Right lobe of liver (tissue), 6 donors: Measurements from ENCODE around the gene SUGCT. TPM values are rescaled to one million over a fixed set of nuclear protein-coding genes. Genes with fewer than 3 reads are reported as not detected.

Experiments
- ATAC-seq, 4 donors: fragments of 200-7000 bp; cut with Tn5 transposase; one replicate each; pipeline ENCODE4 v1.9.1; 2020; ENCODE audit warnings: mild to moderate bottlenecking in 4 of 4, moderate library complexity in 4 of 4
- DNase-seq, 3 donors: peaks; one replicate each; pipeline ENCODE4 v3.0.0-alpha.2; 2020
- H3K27ac ChIP-seq, 3 donors: fragments of 200-600 bp; one replicate each; pipeline ENCODE4 v1.8.0; 2022
- H3K27me3 ChIP-seq, 2 donors: fragments of 200-600 bp; one replicate each; pipeline ENCODE4 v1.8.0; 2022
- H3K36me3 ChIP-seq, 4 donors: fragments of 200-600 bp; sonication (generic) in 1 of 4; one replicate each; pipeline versions ENCODE4 v1.5.1 to v1.8.0; 2017 to 2022; ENCODE audit warnings: control low read depth in 1 of 4
- H3K4me1 ChIP-seq, 4 donors: fragments of 200-600 bp; sonication (generic) in 1 of 4; one replicate each; pipeline versions ENCODE4 v1.5.1 to v1.8.0; 2017 to 2022; ENCODE audit warnings: control low read depth in 1 of 4
- H3K4me3 ChIP-seq, 3 donors: fragments of 200-600 bp; one replicate each; pipeline ENCODE4 v1.8.0; 2022
- H3K9me3 ChIP-seq, 4 donors: fragments of 200-600 bp; sonication (generic) in 1 of 4; one replicate each; pipeline versions ENCODE4 v1.5.1 to v1.8.0; 2017 to 2022; ENCODE audit warnings: control low read depth in 1 of 4
- POLR2A ChIP-seq: fragments of 450-650 bp; IDR thresholded peaks from one replicate; pipeline ENCODE4 v1.6.1; 2017; ENCODE audit warnings: antibody characterized with exemption, mild to moderate bottlenecking
- WGBS: methylation state at CpG from one replicate; pipeline ENCODE4 v1.1.6; 2018; ENCODE audit warnings: low coverage, low lambda C conversion rate; ENCODE audit not compliant: insufficient coverage; ENCODE audit errors: missing lambda C conversion rate; 5-methylcytosine and 5-hydroxymethylcytosine counted together
- intact Hi-C, 2 donors: fragments of 100-400 bp; cut with DNase I; formaldehyde crosslinking; loops; one replicate each; pipeline versions ENCODE4 v1.11.2 to v1.14.1; 2022
- total RNA-seq, 6 experiments: library from RNA; depleted of rRNA in 2 of 6; stranded (reverse); fragments of >200 nt in 2 of 6; fragmentation: NEBNext Ultra II Directional in 3 of 6; extraction: Animal tissue kit (Norgen Biotek cat#: 25700) in 3 of 6; gene quantifications; one replicate each; pipeline versions ENCODE4 v1.1.0 to v1.2.4, GENCODE V29; 2016 to 2023
- TF ChIP-seq, protein P1 (sequence below), 4 donors: fragments of 200-600 bp in 3 of 4; fragments of 450-650 bp in 1 of 4; IDR thresholded peaks; one replicate each; pipeline versions ENCODE4 v1.5.1 to v1.8.0; 2016 to 2022; ENCODE audit warnings: antibody characterized with exemption in 4 of 4, mild to moderate bottlenecking in 2 of 4
- donor health status: DM: no; HTN: yes; CAD: no.
- donor health status: DM: no; HTN: no; CAD: no.
- donor health status: DM: no; HTN: no; CAD: no.
- donor health status: DM: no; HTN: yes; CAD: no.
- donor health status: DM: no; HTN: yes; CAD: no.

The SUGCT gene
- total RNA-seq, 6 experiments from 2014 or later: 10.1 to 21.0 (median 14.2) TPM

DNA sequence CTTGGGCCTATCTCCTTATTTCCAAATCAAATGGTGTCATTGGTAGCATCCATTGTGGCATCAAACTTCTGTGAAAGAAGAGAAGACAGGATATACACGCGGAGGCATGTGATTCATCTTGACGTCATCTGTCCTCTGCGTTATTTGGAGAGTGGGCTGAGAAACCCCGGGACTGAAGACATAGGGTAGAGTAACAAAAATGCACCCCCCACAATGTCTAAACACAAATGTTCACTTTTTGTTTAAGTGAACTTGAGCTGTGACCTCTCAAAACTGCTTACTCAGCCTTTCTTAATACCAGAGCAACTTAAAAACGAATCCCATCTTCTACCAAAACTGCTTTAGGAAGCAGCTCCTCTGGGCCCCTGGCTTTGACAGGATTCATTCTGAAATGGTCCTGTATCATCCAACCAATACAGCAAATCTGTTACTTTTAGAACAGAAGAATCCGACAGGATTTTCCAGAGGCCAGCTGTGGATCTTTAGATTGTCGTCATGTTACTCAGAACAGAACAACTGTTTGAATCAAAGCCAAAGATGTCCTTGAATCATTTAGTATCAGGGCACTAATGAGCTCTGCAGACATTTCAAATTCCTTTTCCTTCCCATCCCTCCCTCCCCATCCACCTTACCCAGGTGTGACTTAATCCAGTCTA, 438.1 kb downstream of the SUGCT start:
- intact Hi-C loops: no loop called here
- ATAC-seq (no peak), DNase-seq (no peak)
- Histone ChIP-seq H3K4me3 (no peak overlapping the region), H3K4me1 (no peaks in the 10 kb centered on the region), H3K36me3 (no peaks in the 10 kb centered on the region), H3K27me3 (no peaks in the 10 kb centered on the region), H3K9me3 (no peaks in the 10 kb centered on the region), H3K27ac (no peak overlapping the region)
- TF ChIP-seq POLR2A: no peak
- TF ChIP-seq, protein P1, sequence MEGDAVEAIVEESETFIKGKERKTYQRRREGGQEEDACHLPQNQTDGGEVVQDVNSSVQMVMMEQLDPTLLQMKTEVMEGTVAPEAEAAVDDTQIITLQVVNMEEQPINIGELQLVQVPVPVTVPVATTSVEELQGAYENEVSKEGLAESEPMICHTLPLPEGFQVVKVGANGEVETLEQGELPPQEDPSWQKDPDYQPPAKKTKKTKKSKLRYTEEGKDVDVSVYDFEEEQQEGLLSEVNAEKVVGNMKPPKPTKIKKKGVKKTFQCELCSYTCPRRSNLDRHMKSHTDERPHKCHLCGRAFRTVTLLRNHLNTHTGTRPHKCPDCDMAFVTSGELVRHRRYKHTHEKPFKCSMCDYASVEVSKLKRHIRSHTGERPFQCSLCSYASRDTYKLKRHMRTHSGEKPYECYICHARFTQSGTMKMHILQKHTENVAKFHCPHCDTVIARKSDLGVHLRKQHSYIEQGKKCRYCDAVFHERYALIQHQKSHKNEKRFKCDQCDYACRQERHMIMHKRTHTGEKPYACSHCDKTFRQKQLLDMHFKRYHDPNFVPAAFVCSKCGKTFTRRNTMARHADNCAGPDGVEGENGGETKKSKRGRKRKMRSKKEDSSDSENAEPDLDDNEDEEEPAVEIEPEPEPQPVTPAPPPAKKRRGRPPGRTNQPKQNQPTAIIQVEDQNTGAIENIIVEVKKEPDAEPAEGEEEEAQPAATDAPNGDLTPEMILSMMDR (IDR thresholded peaks at IDR 0.05): no peak
- 82% methylated on average over 7 of the region's 8 CpGs for WGBS

DNA sequence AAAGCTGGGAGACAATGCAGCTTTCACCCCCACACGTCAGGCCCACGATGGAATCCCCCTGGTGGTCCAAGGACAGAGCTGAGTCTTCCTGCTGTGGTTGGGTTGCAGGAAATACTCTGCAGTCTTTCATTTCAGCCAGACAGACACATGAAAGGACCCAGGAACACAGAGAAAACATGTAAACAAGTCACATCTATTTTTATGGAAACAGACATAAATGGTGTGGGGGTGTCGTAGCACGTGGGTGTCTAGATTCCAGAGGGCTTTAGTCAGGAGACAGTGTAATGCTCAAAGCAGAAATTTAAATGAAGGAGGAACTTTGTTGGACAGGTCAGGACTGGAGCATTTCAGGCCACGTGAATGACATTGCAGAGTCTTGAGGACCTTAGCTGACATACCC, 444.6 kb downstream of the SUGCT start:
- H3K4me3 ChIP-seq: no peak overlapping the region
- ATAC-seq: no peak
- no peaks in the 10 kb centered on the region for H3K9me3 ChIP-seq
- no peak for TF ChIP-seq POLR2A
- TF ChIP-seq, protein P1 (IDR thresholded peaks at IDR 0.05): no peak
- no peaks in the 10 kb centered on the region for H3K27me3 ChIP-seq
- H3K4me1 ChIP-seq: peaks cover 0 to 2% (median 0%) of the 10 kb centered on the region in 4 donors
- H3K27ac ChIP-seq: no peak overlapping the region
- no peak for DNase-seq
- intact Hi-C loops: no loop called here
- 62% methylated on average over 5 of the region's 5 CpGs for WGBS
- no peaks in the 10 kb centered on the region for H3K36me3 ChIP-seq

DNA sequence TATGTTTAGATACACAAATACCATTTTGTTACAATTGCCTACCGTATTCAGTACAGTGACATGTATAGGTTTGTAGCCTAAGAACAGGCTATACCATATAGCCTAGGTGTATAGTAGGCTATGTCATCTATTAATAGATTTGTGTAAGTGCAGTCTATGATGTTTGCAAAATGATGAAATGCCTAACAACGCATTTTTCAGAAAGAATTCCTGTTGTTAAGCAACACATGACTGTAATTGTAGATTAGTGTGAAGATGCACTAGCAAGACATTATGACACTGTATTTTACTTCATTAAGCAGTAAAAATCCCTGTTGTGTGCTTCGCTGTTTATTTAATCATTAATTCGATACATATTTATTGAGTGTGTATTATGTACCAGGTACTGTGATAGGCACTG, 446.0 kb downstream of the SUGCT start:
- no peaks in the 10 kb centered on the region for H3K27me3 ChIP-seq
- no peaks in the 10 kb centered on the region for H3K36me3 ChIP-seq
- no peak for TF ChIP-seq POLR2A
- TF ChIP-seq, protein P1 (IDR thresholded peaks at IDR 0.05): no peak
- 83% methylated on average over 4 of the region's 4 CpGs for whole genome bisulfite sequencing
- DNase-seq: no peak
- H3K9me3 ChIP-seq: no peaks in the 10 kb centered on the region
- H3K4me3 ChIP-seq: no peak overlapping the region
- intact Hi-C loops: no loop called here
- H3K27ac ChIP-seq: no peak overlapping the region
- peaks cover 0 to 2% (median 0%) of the 10 kb centered on the region in 4 donors for H3K4me1 ChIP-seq
- ATAC-seq: no peak

DNA sequence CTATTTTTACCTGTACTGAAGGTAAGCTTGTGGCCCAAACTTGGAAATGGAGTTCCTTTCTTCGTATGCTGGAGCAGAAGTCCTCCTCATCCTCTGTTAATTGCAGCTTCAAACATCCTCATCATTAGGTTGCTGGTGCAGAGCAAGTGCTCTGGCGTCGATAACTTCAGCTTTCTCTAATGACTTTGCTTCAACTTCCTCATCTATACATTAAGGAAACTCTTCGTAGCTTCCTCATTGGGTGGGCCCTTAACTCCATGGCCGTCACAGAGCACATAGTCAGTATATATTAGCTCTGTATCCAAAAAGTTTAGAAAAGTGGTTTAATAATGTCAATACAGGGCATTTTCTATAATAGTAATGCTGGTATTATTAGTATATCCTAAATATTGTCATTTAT, 447.7 kb downstream of the SUGCT start:
- Histone ChIP-seq H3K36me3 (no peaks in the 10 kb centered on the region), H3K27me3 (no peaks in the 10 kb centered on the region), H3K9me3 (no peaks in the 10 kb centered on the region), H3K27ac (no peak overlapping the region), H3K4me3 (no peak overlapping the region), H3K4me1 (peaks cover 0 to 2% (median 0%) of the 10 kb centered on the region in 4 donors)
- ATAC-seq (no peak), DNase-seq (no peak)
- no peak for TF ChIP-seq POLR2A
- TF ChIP-seq, protein P1 (IDR thresholded peaks at IDR 0.05): no peak
- intact Hi-C loops: no loop called here
- WGBS: 52% methylated on average over 5 of the region's 5 CpGs
